Stomach (tissue), 4 donors: ENCODE results near the gene RPS28.

Experiments used
- EP300 ChIP-seq: sonication (generic); formaldehyde crosslinking; IDR thresholded peaks from one replicate; pipeline ENCODE4 v1.6.1; 2017; ENCODE audit warnings: antibody characterized with exemption
- TF ChIP-seq, protein P1 (sequence below), 7 experiments: fragments of 450-650 bp in 4 of 7; fragments of 200-600 bp in 3 of 7; sonication (generic) in 3 of 7; IDR thresholded peaks; one replicate each; pipeline ENCODE4 v1.5.1; 2016 to 2019; ENCODE audit warnings: antibody characterized with exemption in 7 of 7, control low read depth in 2 of 7, mild to moderate bottlenecking in 1 of 7

DNA sequence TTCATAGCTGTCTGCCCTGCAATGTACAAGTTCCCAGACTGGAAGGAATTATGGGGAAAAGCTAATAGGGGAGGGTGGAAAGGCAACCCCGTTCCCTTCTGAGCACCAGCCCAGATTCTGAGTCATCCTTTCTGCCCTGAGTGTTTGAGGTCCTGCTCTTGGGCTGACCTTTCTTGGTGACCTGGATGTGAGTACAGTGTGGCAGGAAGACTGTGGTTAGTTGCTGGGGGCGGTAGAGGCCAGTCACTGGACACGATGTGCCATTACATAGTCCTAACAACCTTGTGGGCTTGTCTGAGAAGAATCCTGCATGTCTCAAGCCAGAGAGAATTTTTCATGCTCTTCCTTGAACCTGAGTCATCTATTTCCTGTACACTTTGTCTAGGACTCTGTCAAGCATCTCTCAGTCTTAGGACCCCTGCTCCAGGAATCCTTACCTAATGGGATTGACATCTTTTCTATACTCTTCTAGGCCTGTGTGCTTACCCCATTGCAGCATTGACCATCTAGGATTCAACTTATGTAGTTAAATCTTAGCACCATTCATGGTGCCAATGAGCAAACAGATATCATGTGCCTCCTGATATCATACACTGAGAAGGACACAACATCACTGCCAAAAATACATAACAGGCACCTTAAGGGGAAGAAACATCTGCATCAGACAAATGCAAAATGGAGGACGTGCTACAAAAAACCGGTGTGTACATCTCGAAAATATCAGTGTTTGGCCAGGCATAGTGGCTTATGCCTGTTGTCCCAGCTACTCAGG, 34.5 kb downstream of the RPS28 start:
- TF ChIP-seq, protein P1, sequence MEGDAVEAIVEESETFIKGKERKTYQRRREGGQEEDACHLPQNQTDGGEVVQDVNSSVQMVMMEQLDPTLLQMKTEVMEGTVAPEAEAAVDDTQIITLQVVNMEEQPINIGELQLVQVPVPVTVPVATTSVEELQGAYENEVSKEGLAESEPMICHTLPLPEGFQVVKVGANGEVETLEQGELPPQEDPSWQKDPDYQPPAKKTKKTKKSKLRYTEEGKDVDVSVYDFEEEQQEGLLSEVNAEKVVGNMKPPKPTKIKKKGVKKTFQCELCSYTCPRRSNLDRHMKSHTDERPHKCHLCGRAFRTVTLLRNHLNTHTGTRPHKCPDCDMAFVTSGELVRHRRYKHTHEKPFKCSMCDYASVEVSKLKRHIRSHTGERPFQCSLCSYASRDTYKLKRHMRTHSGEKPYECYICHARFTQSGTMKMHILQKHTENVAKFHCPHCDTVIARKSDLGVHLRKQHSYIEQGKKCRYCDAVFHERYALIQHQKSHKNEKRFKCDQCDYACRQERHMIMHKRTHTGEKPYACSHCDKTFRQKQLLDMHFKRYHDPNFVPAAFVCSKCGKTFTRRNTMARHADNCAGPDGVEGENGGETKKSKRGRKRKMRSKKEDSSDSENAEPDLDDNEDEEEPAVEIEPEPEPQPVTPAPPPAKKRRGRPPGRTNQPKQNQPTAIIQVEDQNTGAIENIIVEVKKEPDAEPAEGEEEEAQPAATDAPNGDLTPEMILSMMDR (IDR thresholded peaks at IDR 0.05): no peak
- TF ChIP-seq EP300: no peak
